Hematopoietic multipotent progenitor cell treated with erythropoietin and hydrocortisone succinate and interleukin-3 and kit ligand, for 4 days (in vitro differentiated cells): ENCODE results near the gene PML.
"Not testable (repeated sequence)": the region's sequence is repeated elsewhere in the genome, so short reads cannot be mapped to it uniquely, and the experiment has no call there.

Experiments used
- DNase-seq: peaks from one replicate; pipeline ENCODE4 v3.0.0-alpha.2; 2015

The PML gene

DNA sequence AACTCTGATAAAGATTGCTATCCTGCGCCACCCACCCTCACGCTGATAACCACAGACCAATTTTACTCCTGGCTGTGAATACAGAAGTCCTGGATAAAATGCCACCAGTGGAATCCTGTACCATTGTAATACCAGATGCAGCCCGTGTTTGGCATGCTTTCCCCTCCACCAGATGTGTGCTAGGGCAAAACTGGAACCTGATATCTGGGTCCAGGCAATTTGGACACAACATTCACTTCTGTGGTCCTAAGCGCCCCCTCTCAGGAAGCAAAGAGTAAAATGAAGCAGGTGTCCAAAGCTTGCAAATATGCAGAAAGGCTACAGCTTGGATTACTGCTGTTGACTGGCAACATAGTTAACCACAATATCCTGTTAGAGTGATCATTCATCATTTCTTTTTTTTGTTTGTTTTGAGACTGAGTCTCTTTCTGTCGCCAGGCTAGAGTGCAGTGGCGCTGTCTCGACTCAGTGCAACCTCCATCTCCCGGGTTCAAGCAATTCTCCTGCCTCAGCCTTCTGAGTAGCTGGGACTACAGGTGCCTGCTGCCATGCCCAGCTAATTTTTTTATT, 35.4 kb upstream of the PML start:
- DNase-seq: peak; percentile 76

DNA sequence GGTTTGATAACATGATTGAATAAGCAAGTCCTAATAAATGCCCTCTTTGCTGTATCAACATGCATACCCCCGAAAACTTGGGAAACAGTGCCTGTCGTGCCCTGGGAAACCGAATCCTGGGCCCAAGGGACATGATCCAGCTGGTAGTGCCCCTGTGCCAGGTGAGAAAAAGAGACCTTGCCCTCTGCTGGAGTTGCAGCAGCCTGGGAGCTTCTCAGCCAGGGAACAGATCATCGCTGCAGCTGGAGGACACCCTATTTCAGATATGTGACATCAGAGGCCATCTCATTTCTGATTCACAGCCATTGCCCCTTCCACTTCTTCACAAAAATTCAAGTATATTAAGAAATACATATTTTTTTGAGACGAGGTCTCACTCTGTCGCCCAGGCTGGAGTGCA, 34.7 kb upstream of the PML start:
- DNase-seq: no peak

DNA sequence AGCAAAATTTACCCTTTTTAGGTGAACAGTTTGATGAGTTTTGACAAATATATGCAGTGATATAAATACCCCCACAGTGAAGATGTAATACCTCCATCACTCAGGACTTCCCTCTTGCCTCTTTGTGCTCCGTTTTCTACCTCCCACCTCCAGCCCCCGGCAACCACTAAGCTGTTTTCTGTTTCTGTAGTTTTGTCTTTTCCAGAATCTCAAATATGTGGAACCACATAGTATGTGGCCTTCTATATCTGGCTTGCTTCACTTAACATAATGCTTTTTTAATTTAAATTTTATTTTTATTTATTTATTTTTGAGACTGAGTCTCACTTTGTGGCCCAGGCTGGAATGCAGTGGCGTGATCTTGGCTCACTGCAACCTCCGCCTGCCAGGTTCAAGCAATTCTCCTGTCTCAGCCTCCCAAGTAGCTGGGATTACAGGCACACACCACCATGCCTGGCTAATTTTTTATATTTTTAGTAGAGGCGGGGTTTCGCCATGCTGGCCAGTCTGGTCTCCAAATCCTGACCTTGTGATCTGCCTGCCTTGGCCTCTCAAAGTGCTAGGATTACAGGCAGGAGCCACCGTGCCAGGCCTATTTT, 33.9 kb upstream of the PML start:
- not testable (repeated sequence) for DNase-seq

DNA sequence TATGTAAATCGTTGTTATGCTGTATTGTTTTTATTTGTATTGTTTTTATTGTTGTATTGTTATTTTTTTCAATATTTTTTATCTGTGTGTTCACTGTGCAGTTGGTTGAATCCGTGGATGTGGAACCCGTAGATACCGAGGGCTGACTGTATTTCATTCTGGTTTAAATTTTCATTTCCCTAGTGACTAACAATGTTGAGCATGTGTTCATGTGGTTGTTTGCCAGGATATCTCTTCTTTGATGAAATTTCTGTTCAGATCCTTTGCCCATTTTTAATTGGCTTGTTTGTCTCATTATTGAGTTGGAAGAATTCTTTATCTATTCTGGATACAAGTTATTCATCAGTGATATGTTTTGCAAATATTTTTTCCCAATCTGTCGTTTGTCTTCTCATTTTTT, 32.1 kb upstream of the PML start:
- no peak for DNase-seq

DNA sequence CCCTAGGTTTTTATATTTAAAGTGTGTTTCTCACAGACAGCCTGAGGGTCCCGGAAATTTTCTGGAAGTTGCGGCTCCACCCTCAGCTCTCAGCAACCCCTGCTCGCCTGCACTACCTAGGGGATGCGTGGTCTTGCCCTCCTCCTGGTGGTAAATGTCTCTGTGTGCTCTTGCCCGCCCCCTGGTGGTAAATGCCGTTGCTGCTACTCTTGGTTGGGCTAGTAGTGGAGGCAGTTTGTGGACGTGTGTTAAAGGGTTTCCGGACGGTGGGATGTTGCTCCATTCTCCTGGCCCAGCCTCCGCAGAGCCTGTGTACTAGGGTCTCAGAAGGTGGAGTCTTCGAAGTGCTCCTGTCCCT, 29.8 kb upstream of the PML start:
- DNase-seq: peak; percentile 93

DNA sequence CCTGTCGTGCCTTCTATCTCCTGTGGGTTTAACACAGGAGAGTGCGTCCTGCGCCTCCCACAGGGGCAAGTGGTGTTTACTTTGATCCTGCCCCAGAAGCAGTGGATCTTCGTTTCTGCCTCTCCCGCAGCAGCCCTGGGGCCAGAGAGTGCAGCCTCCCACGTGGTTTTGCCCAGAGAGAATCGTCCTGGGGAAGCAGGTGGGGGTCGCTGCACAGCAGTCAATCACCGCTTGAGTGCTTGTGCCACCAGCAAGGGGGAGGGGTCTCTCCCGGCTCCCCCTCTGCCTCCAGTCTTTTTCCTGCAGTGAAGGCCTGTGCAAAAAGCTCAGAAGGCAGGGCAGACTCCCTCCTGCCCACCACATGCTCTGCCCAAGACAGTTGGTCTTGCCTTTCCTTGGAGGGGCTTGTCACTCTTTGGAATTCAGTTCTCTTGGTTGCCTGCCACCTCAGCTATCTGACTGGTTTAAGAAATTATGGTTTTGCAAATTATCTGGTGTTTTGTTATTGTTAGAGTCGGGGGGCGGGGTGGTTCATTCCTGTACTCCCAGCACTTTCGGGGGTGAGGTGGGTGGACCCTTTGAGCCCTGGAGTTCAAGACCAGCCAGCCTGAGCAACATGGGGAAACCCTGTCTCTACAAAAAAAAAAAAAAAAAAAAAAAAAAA, 29.3 kb upstream of the PML start:
- no peak for DNase-seq

DNA sequence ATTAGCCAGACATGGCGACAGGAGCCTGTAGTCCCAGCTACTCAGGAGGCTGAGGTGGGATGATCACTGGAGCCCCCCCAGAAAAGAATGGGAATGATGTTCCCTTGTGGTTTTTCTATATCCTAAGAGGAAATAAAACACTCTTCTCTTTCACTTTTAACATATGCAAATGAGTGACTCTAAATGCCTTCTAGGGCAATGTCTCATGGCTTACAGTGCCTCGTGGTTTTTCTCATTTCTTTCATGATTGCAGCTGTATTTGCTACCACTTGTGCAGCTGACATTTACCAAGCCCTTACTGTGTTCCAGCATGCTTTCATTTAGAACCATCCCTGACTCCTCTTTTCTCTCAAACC, 28.8 kb upstream of the PML start:
- peak; percentile 49 for DNase-seq

DNA sequence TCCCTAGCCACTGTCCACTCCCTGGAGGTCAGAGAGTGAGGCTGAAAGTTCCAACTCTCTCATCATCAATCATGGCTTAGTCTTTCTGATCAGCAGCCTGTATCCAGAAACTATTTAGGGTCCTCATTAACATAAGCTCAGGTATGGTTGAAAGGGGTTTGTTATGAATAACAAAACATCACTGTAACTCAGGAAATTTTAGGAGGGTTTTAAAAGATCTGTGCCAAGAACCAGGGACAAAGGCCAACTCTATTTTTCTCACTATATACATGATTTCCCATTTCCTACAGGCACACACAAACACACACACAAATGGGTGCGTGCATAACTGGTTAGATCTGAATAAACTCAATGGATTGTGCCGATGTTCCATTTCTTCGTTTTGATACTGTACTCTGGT, 26.1 kb upstream of the PML start:
- no peak for DNase-seq

DNA sequence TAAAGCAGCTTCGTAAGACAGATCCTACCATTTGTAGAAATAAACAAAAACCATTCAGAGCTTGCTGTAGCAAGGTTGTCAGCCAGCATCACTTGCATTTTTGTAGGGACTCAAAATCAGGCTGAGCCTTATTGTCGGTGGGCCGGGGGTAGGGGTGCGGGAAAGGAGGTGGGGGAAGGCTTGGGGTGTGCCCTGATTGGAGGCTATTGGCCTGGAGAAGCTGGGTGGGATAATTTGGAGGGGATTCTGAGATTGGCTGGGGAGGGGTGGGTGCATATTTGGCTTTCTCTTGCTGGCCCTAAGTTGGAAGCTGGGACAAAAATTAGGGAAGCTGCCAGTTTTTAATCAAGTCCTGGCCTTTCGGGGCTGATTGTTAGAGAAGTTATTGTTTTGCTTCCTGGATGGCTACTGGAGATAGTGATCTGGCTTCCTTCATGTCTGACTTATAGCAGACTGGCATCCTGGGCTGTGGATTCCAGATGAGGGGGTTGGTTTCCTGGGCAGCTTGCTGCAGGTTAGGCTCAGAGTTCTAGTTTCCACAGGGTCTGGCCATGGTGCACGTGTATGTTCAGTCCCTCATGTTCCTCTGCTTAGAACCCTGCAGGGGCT, 25.3 kb upstream of the PML start:
- no peak for DNase-seq

DNA sequence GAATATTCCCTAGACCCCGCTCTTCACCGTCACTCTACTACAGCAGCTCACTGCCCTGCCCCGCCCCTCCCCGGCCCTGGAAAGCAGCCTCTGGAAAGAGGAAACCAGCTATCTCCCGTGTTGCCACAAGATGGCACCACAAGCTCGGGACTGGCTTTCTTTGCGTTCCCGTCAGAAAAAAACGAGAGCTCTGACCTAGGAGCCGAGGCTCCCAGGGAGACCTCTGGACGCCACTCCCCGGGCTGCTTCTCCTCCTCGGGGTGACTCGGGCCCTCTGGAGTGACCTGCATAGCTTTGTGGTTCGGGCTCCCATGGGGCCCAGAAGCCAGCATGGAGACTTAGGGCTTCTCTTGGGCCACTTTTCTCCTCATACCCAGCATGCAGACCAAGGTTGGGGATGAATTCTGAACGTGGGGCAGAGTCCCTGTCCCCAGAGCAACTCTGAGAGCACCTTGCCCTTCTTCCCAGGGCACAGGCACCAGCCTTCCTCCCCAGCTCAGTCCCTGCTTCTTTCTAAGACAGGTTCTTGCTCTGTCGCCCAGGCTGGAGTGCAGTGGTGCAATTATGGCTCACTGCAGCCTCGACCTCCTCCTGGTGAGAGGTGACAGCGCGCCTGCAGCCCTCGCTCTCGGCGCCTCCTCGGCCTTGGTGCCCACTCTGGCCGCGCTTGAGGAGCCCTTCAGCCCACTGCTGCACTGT, 21.4 kb upstream of the PML start:
- DNase-seq: peak; percentile 95

DNA sequence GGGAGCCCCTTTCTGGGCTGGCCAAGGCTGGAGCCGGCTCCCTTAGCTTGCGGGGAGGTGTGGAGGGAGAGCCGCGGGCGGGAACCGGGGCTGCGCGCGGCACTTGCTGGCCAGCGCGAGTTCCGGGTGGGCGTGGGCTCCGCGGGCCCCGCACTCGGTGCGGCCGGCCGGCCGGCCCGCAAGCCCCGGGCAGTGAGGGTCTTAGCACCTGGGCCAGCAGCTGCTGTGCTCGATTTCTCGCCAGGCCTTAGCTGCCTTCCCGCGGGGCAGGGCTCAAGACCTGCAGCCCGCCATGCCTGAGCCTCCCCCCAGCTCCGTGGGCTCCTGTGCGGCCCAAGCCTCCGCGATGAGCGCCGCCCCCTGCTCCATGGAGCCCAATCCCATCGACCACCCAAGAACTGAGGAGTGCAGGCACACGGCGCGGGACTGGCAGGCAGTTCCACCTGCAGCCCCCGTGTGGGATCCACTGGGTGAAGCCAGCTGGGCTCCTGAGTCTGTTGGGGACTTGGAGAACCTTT, 20.8 kb upstream of the PML start:
- DNase-seq: not testable (repeated sequence)

DNA sequence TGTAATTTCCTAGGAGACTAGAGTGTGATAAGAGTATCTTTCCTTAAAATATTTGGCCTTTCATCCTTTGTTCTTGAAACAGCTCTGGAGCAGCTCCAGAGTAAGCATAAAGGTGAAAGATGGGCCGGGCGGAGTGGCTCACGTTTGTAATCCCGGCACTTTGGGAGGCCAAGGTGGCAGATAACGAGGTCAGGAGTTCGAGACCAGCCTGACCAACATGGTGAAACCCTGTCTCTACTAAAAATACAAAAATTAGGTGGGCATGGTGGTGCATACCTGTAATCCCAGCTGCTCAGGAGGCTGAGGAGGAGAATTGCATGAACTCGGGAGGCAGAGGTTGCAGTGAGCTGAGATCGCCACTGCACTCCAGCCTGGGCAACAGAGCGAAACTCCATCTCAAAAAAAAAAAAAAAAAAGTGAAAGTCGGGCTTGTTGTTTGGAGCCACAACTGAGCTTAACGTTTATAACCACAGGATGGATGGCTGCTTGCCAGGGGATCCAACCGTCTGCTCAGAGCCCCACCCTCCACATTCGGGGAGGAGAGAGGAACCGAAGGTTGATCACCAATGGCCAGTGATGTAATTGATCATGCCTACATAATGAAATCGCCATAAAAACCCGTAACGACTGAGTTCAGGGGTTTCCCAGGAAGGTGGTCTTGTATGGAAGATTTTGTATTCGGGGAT, 18.9 kb upstream of the PML start:
- peak; percentile 97 for DNase-seq

DNA sequence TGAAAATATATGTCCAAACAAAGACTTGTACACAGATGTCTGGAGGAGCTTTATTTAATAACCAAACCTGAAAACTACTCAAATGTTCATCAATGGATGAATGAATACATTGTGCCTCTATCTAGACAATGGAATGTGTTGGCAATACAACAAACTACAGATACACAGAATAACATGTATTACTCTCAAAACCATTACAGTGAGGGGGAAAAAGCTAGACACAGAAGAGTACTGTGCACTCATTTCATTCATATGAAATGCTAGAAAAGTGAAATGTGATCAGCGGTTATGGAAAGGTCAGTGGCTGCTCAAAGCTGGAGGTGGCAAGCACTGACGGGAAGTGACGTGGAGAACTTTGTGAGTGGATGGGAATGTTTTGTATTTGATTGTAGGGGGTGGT, 15.6 kb upstream of the PML start:
- DNase-seq: no peak

DNA sequence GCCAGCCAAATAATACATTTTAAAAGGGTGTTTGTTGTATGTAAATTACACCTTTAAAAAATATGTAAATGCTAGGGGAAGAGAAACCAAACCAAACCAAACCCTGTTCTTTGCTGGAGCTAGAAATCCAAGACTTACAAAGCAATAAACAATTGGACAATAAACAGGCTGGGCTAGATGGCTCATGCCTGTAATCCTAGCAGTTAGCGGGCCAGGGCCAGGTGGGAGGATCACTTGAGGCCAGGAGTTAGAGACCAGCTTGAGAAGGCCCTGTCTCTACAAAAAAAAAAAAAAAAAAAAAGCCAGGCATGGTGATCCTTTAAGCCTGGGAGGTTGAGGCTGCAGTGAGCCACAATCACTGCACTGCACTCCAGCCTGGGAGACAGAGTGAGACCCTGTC, 14.9 kb upstream of the PML start:
- no peak for DNase-seq

DNA sequence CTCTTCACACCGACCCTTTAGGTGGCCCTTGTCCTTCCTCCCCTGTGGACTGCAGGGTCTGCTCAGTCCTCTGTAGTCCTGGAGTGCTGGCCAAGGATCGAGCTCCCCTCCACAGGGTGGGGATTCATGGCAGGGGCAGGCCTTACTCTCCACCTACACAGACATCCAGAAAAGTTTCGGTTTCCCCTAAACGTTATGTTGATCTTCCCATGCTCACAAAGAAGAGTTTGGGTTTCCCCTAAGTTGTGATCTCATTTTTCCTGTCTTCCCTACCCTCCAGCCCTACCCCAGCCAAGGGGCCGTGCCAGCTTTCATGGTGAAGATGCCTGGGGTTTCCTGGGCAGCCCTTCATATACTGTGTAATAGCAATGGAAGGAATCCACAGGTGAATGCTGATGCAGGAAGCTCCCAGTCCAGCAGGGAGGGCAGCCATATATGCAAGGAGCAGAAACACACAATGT, 12.7 kb upstream of the PML start:
- DNase-seq: no peak

DNA sequence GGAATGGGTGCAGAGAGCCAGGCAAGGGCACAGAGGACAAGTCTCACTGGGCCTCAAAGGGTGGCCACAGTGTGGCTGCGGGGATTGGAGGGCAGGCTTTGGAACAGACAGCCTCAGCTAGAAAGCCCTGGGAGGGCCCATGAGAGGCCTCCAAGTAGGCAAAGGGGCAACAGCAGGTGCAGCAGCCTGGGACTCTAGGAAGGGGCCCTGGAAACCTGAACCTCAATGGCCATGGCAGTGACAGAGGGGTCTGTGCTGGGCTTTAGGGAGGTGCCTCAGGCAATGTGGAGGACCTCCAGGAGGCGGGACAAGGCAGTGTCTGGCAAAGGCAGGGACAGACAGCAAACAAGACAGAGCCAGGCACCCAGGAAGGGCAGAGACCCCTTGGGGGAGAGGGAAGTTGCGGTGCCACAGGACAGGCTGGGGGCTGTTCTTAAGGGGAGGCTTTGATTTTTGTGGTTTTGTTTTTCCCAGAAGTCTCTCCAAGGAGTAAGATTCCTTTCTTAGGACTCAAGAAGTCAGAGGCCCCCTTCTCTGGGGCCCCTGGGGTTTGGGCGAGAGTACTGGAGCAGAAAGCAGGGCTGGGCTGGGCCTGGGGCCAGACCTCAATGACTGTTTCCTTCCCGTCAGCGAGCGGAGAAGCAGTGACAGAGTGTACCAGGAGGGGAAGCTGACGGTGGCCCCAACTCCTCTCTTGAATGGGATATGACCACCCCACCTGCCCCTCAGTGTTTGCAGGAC, 12.1 kb upstream of the PML start:
- peak; percentile 91 for DNase-seq

DNA sequence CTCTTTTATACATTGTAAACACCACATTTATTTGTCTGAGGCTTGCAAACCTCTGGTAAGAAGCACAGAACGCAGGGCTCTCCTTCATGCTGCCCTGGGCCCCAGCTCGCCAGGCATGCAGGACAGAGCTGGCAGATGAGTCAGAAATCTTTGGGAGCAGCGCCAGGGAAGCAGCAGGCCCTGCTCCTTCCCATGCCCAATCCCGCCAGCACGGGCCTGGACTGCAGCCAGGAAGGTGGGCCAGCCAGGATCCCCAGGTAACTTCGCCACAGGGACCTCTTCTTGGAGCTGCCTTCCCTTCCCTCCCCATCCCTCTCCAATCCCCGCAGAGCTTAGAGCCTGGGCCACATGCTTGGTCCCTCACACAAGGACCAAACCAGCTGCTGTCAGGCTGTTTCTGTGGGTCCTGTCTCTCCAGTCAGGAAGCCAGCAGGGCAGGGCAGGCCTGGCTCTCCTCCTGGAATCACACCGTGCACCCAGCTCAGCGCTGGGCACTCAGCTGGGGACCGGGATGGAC, 11.2 kb upstream of the PML start:
- no peak for DNase-seq

DNA sequence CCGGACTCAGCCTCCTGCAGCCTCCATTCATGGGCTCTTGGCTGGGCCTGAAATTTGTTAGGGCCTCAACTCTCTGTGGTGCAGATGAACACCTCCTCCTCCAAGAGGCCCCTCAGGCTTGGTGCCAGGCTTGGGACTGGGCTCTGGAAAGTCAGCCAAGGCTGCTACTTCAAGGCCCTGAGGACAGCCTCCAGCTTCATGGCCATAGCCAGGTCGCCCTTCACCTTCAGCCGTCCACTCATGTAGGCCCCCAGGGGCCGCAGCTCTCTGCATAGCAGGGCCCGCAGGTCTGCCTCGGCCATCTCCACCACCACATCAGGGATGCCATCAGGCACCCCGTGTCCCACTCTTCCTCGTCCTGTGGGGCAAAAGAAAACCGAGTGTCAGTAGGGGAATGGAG, 10.7 kb upstream of the PML start:
- no peak for DNase-seq

DNA sequence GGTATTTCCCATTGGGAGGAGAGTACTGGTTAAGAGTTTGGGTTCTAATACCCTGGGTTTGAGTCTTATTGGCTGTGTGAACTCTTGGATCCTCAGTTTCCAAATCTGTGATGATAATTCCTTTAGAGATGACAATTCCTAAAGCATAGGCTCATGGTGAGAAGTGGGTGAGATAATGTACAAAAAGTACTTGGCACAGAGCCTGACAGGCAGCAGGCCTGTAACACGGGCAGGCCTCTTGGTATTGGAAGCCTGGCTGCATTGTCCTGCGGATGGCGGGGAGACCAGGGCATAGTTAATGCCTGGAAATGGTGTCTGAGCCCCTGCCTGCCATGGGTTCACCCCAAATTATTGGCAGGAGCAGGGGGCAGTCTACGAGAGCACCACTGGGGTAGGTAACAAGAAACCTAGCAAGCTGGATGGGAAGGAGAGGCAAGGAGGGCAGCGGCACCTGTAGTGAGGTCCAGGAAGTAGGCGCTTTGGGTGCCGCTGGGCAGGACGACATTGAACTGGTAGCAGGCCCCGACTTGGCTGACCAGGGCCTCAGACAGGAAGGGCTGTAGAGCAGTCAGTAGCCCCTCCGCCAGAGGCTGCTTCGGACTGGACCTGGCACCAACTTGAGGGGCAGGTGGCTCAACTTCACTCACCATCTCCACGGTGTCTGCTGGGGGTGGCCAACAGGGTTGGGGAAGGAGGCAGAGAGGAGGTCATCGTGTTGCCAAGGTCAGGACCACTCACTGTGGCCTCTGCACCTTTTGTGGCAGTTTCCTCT, 10.1 kb upstream of the PML start:
- DNase-seq: no peak

DNA sequence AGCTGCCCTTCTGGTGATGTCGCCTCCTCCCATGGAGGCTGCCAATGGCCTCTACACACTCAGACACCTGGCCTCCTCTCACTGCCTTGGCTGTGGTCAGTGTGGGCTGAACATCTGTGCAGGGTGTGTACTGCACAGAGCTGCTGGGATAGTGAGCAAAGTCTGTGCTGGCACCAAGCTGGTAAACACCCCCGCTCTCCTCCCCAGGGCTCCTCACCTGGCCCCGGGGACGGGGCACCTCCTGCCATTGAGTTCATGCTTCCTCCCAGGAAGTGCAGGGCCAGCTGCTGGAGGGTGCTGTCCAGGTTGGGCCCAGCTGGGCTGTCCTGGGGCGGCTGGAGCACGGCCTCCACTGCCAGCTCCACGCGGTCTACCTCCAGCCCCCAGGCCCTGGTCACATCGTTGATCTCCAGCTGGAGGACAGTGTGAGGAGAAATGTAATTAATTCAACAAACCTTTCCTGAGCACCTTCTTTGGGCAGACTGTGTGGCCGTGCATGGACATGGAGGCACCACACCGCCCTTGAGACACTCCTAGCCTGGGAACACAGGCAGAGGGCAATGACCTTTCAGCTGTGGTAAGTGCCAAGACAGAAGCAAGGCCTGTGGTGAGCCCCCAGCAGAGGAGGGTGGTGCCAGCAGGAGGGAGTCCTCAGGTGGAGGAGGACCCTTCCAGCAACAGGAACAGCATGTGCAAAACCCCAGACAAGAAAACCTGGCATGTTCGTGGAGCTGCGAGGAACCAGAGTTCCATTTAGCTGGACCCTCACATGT, 9.2 kb upstream of the PML start:
- peak; percentile 65 for DNase-seq
